H1 (cell line): ENCODE results near the gene TMEM127. TPM values are rescaled to one million over a fixed set of nuclear protein-coding genes. Genes with fewer than 3 reads are reported as not detected.
A peak's percentile ranks its signal among the peaks of the same experiment; 100 is the strongest.

Source experiments
- BCL11A ChIP-seq, 2 experiments: IDR thresholded peaks; one replicate each; pipeline ENCODE4 v1.6.1; 2011; ENCODE audit warnings: low read depth in 2 of 2, low read length in 2 of 2, mild to moderate bottlenecking in 2 of 2
- BRCA1 ChIP-seq: IDR thresholded peaks from 2 replicates; pipeline ENCODE4 v1.6.1; 2012; ENCODE audit warnings: low read depth, low read length, improper control_type of control experiment
- CHD7 ChIP-seq: fragments of 300-600 bp; sonication (generic); IDR thresholded peaks from 2 replicates; pipeline ENCODE4 v1.7.1; 2012; ENCODE audit warnings: low read length, moderate library complexity, mild to moderate bottlenecking, inconsistent platforms; ENCODE audit not compliant: insufficient replicate concordance
- JUN ChIP-seq: IDR thresholded peaks from 2 replicates; pipeline ENCODE4 v1.6.1; 2011; ENCODE audit warnings: low read depth, mild to moderate bottlenecking, improper control_type of control experiment, low read length
- POLR2A ChIP-seq, 2 experiments: IDR thresholded peaks; 1 replicate in 1 of 2; 2 replicates in 1 of 2; pipeline ENCODE4 v1.6.1; 2011; ENCODE audit warnings: low read depth in 2 of 2, low read length in 2 of 2, mild to moderate bottlenecking in 2 of 2; ENCODE audit errors: control extremely low read depth in 1 of 2
- RAD21 ChIP-seq, 2 experiments: IDR thresholded peaks in 1 of 2; conservative IDR thresholded peaks in 1 of 2; 2 replicates each; pipeline ENCODE4 v1.6.1; 2011; ENCODE audit warnings: low read depth in 2 of 2, low read length in 2 of 2, improper control_type of control experiment in 1 of 2, inconsistent platforms in 1 of 2, mild to moderate bottlenecking in 1 of 2, moderate library complexity in 1 of 2
- RNF2 ChIP-seq: fragments of 200-900, 300-1000 bp; sonication (generic); IDR thresholded peaks from 2 replicates; pipeline ENCODE4 v1.7.1; 2016; ENCODE audit warnings: borderline replicate concordance, low read depth, mild to moderate bottlenecking, antibody characterized with exemption, low read length; ENCODE audit not compliant: poor library complexity, severe bottlenecking; ENCODE audit errors: missing control alignments
- TCF12 ChIP-seq: IDR thresholded peaks from 2 replicates; pipeline ENCODE4 v1.6.1; 2011; ENCODE audit warnings: low read depth, mild to moderate bottlenecking, low read length
- polyA plus RNA-seq, 7 experiments: library from polyadenylated mRNA; depleted of rRNA in 3 of 7; stranded (reverse) in 5 of 7; unstranded in 2 of 7; fragments of >200 nt in 5 of 7; fragments of 200-250 nt in 2 of 7; gene quantifications; 1 replicate in 5 of 7; 2 replicates in 1 of 7; 4 replicates in 1 of 7; pipeline versions ENCODE4 v1.2.1 to v1.2.3, GENCODE V29; 2011 to 2013; ENCODE audit warnings: missing spikeins in 2 of 7, mixed read lengths in 2 of 7
- total RNA-seq: library from RNA; stranded (reverse); fragmentation: NEBNext Ultra II Directional; extraction: Animal tissue kit (Norgen Biotek cat#: 25700); gene quantifications from 2 replicates; pipeline ENCODE4 v1.2.1, GENCODE V29; 2021

TMEM127 gene
- total and polyA plus RNA-seq, 2 of the 8 experiments (the other 6 are each of a cell fraction or from before 2014, with no cell fraction given) = 25.0 to 41.0 TPM

DNA sequence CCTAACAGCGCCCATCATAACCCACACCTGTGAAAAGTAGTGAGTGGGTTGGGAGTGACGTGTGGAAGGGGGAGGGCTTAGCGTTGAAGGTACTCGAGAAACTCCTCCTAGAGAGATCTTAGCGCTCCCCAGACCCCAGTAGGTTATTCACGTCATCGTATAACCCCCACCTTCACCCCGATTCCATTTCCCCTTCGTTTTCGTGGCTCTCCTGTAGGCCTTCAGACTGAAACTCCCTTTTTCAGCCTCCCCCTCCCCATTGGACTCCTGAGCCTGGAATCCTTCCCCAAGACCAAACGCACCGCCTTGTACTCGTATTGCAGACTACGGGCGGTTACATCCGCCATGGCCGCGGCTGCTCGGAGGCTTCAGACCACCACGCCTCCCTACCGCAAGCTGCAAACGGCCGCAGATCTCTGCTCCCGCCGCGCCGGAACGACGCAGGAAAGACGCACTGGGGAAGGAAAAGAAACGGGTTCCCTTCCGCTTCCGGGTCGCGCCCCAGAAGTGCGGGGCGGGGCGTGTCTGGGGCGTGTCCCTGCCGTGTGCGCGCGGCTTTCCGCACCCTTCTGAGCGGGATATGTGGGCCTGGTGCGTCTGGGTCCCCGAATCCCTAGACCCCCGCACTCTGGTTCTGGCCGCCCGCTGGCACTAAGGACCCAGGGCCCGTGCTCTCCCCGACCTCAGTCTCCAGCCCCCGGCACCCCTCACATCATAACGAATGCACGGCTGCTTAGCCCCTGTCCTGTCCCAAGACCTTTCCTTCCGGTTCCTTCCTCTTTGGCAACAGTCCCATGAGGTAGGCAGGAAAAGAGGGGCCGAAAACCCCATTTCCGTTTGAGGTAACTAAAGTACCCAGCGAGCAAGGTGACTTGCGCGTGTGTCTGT, 39.5 kb upstream of the TMEM127 start, which contains the start of gene SNRNP200 (continued):
- TF ChIP-seq CHD7 (no peak), POLR2A (IDR thresholded peaks at IDR 0.05; ENCODE audit: control extremely low read depth in 1 of 2, low read depth in 2 of 2, low read length in 2 of 2) (peak; percentile 60 to 85), BCL11A (IDR thresholded peaks at IDR 0.05; ENCODE audit: low read depth in 2 of 2, low read length in 2 of 2) (no peak), RNF2 (no peak), BRCA1 (no peak), TCF12 (no peak), RAD21 (IDR thresholded peaks at IDR 0.05 in 1 of 2, conservative IDR thresholded peaks at IDR 0.05 in 1 of 2; ENCODE audit: low read depth in 2 of 2, low read length in 2 of 2) (0 out of 4 replicates have a peak, but pooled peaks of 1 of the 2 experiments have one; percentile 6), JUN (no peak)
